Fibroblast of lung (primary cell): ENCODE measurements around the gene GRAPL.
"Not testable (repeated sequence)": the region's sequence is repeated elsewhere in the genome, so short reads cannot be mapped to it uniquely, and the experiment has no call there.

Experiments
- EZH2 ChIP-seq: IDR thresholded peaks from 2 replicates; pipeline ENCODE4 v1.5.1; 2012; ENCODE audit warnings: low read length, control low read depth, mild to moderate bottlenecking; ENCODE audit errors: missing control alignments
- TF ChIP-seq, protein P1 (sequence below), 2 donors: IDR thresholded peaks in 1 of 2; conservative IDR thresholded peaks in 1 of 2; 1 replicate in 1 of 2; 2 replicates in 1 of 2; pipeline ENCODE4 v1.5.1; 2011 to 2012; ENCODE audit warnings: low read length in 2 of 2, control low read depth in 1 of 2, inconsistent platforms in 1 of 2, low read depth in 1 of 2, mild to moderate bottlenecking in 1 of 2

DNA sequence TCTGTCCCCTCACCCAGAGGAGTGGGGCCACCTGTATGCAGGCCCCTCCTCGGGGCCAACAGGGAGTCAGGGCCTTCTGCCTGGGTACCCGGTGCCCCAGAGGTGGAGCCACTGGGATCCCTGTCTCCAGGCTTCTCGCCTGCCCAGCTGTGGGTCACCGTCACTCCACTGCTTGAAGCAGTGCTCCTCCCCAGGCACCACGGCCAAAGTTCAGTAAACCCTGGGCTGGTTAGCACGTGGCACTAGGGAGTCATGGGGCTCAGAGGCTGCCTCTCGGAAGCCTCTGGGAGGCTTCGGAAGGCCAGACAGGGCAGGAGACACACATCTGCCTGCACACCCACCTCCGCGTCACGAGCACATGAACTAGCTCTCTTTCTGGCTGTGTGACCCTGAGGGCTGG lies 18.1 kb downstream of the GRAPL start:
- TF ChIP-seq, protein P1, sequence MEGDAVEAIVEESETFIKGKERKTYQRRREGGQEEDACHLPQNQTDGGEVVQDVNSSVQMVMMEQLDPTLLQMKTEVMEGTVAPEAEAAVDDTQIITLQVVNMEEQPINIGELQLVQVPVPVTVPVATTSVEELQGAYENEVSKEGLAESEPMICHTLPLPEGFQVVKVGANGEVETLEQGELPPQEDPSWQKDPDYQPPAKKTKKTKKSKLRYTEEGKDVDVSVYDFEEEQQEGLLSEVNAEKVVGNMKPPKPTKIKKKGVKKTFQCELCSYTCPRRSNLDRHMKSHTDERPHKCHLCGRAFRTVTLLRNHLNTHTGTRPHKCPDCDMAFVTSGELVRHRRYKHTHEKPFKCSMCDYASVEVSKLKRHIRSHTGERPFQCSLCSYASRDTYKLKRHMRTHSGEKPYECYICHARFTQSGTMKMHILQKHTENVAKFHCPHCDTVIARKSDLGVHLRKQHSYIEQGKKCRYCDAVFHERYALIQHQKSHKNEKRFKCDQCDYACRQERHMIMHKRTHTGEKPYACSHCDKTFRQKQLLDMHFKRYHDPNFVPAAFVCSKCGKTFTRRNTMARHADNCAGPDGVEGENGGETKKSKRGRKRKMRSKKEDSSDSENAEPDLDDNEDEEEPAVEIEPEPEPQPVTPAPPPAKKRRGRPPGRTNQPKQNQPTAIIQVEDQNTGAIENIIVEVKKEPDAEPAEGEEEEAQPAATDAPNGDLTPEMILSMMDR (conservative IDR thresholded peaks at IDR 0.05 in 1 of 2, IDR thresholded peaks at IDR 0.05 in 1 of 2; ENCODE audit: low read depth in 1 of 2, low read length in 2 of 2), result not testable (repeated sequence)
- not testable (repeated sequence) for TF ChIP-seq EZH2
